ENCODE data around the gene HES4.

The HES4 gene

DNA sequence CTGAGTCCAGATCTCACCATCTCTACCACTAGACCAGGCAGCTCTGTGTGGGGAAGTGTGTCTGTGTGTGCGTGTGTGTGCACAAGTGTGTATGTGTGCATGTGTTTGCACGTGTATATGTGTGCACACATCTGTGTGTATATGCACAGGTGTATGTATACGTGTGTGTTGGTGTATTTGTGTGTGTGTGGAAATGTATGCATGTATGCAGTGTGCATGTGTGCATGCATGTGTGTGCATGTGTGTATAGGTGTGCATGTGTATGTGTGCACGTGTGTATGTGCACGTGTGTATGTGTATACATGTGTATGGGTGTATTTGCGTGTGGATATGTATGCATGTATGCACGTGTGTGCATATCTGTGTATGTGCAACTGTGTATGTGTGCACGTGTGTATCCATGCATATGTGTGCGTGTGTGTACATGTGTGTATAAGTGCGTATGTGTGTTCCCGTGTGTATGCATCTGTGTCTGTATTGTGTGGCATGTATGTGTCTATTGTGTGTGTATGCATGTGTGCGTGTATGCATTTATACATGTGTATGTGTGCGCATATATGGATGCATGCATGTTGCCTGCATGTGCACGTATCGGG lies 30.5 kb downstream of the HES4 start:
- H3K4me3 ChIP-seq (ENCODE audit: low read depth, low read length): no peak overlapping the region
- in situ Hi-C loops (cut with HindIII; ENCODE audit: low sequenced_read_pairs): no loop called here
- TF ChIP-seq, protein P1, sequence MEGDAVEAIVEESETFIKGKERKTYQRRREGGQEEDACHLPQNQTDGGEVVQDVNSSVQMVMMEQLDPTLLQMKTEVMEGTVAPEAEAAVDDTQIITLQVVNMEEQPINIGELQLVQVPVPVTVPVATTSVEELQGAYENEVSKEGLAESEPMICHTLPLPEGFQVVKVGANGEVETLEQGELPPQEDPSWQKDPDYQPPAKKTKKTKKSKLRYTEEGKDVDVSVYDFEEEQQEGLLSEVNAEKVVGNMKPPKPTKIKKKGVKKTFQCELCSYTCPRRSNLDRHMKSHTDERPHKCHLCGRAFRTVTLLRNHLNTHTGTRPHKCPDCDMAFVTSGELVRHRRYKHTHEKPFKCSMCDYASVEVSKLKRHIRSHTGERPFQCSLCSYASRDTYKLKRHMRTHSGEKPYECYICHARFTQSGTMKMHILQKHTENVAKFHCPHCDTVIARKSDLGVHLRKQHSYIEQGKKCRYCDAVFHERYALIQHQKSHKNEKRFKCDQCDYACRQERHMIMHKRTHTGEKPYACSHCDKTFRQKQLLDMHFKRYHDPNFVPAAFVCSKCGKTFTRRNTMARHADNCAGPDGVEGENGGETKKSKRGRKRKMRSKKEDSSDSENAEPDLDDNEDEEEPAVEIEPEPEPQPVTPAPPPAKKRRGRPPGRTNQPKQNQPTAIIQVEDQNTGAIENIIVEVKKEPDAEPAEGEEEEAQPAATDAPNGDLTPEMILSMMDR (IDR thresholded peaks at IDR 0.05; ENCODE audit: low read depth, low read length): no peak
- DNase-seq (ENCODE audit: low read depth, low spot score): no peak

DNA sequence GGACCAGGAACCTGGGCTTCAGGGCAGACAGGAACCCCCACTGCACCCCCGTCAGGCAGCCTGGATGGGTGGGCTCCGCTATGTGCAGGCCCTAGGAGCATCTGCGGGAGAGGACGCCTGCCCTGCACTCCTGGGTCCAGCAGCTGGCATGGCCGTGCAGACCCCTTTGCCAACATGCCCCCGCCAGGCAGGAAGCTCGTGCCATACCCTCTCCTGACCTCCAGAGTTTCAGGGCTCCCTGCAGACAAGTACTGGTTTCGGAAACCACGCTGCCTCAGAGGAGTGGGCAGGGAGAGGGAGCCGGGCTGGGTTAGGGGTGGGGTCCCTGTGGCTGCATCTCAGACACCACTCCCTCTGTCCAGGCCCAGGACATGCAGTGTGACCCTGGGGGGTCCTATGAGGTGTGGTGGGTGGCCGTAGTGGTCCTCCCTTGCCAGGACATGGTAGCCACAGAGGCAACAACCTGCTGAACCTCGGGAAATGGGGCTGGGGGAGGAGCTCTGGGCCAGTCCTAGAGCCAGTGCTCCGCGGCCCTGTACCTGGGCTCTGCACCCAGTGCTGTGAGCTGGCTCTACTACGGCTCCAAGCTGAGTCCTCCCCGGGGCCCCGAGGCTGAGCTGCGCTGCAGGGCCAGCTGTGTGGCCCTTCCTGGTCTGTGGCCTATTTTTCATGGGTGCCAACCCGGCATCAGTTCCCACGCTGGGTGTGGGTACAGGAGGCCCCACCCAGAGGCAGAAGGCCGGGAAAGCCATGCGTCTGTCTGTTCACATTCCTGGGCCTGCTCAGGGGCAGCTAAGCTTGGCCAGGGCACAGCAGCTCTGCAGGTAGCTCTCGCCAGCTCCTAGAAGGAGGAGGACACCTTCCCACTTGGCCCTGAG lies 32.2 kb downstream of the HES4 start:
- TF ChIP-seq, protein P1 (IDR thresholded peaks at IDR 0.05; ENCODE audit: low read depth, low read length): no peak
- in situ Hi-C loops (cut with HindIII; ENCODE audit: low sequenced_read_pairs): no loop called here
- no peak for DNase-seq (ENCODE audit: low read depth, low spot score)
- no peak overlapping the region for H3K4me3 ChIP-seq (ENCODE audit: low read depth, low read length)

DNA sequence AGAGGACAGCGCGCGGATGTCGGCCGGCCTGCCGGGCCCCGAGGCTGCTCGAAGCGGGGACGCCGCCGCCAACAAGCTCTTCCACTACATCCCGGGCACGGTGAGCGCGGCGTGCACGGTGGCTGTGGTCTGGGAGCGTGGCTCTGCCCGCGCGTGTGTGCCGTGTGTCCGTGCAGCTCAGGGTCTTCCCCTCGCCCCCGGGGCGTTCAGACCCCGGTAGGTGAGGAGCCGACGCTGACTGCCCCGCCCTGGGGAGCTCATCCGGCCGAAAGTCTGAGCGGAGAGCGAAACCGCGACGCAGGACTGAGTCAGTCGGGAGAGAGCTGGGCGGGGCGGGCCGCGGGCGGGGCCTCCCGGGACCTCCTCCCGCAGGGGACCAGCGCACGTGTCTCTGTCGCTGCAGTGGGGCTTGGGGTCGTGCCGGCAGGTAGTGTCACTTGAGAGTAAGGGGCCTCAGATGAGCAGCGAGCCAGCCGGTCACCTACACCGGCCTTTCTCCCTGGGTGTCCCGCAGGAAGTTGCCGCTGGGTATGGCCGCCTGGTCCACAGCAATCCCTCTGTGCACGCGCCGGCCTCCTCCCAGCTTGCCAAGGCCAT lies 33.1 kb downstream of the HES4 start:
- peak overlapping the region; percentile 55 for H3K4me3 ChIP-seq (ENCODE audit: low read depth, low read length)
- in situ Hi-C loops (cut with HindIII; ENCODE audit: low sequenced_read_pairs): no loop called here
- DNase-seq (ENCODE audit: low read depth, low spot score): peak; percentile 51
- TF ChIP-seq, protein P1 (IDR thresholded peaks at IDR 0.05; ENCODE audit: low read depth, low read length): no peak

DNA sequence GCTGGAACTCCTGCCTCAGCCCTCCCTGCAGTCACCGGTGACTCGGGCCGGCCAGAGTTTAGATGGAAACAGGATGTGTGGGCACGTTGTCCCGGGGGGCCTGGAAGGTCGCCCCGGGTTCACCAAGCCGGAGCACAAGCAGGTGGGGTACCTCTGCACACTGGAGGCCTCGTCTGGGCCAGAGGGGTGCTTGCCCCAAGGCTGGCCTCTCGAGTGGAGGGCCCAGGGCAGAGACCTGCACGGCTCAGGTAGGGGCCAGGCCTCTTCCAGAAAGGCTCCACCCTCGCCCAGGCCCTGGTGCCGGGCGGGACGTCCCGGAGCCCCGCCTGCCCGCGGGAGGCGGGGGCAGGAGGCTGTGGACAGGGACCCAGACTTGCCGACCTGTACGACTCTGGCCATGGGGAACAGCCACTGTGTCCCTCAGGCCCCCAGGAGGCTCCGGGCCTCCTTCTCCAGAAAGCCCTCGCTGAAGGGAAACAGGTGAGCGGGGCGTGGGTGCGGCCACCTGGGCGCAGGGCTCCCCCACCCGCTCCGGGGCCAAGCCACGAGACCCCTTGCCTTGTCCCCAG lies 33.7 kb downstream of the HES4 start, which contains the start of gene PLEKHN1:
TSS of gene PLEKHN1 (plus strand) at position 348 of the 569 bp plus-strand sequence. CDS start at position 398, 50 bp downstream.
- TF ChIP-seq, protein P1 (IDR thresholded peaks at IDR 0.05; ENCODE audit: low read depth, low read length): no peak
- H3K4me3 ChIP-seq (ENCODE audit: low read depth, low read length): peak within 1 kb of the TSS; percentile 55
- in situ Hi-C loops (cut with HindIII; ENCODE audit: low sequenced_read_pairs): no loop called here
- peak; percentile 35 for DNase-seq (ENCODE audit: low read depth, low spot score)

DNA sequence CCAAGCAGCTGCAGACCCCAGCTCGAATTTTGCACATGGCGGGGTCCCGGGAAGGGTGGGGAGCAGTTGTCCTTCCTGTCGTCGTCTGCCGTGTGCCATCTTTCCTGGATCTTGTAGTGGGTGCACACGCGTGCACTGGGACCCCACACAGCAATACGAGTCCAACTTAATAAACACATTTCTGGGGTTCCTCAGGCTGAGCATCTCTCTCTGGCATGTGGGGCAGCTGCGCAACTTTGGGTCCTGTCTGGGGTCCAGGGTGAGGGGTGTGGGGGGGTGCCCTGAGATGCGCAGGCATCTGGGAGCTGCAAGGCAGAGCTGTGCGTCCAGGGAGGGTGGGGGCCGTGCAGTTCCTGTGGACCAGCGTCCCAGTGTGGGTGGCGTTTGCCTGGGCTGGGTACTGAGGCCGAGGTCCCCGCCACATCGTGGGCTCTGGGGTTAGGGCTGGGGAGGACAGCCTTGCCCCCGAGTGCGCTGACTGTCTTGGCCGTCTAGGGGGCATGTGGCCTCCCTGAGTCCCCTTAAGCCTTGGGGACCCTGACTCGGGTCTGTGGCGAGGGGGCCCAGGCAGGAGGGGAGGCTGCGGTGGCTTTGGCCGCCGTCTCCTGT lies 34.3 kb downstream of the HES4 start:
- DNase-seq (ENCODE audit: low read depth, low spot score): no peak
- TF ChIP-seq, protein P1 (IDR thresholded peaks at IDR 0.05; ENCODE audit: low read depth, low read length): no peak
- H3K4me3 ChIP-seq (ENCODE audit: low read depth, low read length): no peak overlapping the region
- in situ Hi-C loops (cut with HindIII; ENCODE audit: low sequenced_read_pairs): no loop called here
